HG02798 (cell line): ENCODE results near the gene VPS37D.
"Not testable (repeated sequence)": the region's sequence is repeated elsewhere in the genome, so short reads cannot be mapped to it uniquely, and the experiment has no call there.

Experiments
- ATAC-seq: cut with Tn5 transposase; IDR thresholded peaks from one replicate; pipeline ENCODE4 v1.9.1; 2021; ENCODE audit warnings: mild to moderate bottlenecking; ENCODE audit not compliant: unreplicated experiment, poor library complexity

VPS37D gene

GRCh38 chr7:73667344-73668102 is at the start of gene VPS37D:
VPS37D (plus strand) TSS chr7:73667831; CDS start chr7:73667959, 128 bp downstream.
- ATAC-seq = peak; percentile 92

GRCh38 chr7:73618538-73618937 is 49.1 kb upstream of the VPS37D start:
- no peak for ATAC-seq

GRCh38 chr7:73619394-73619793 is 48.2 kb upstream of the VPS37D start:
- ATAC-seq = not testable (repeated sequence)

- ATAC-seq = no peak
Measured at GRCh38 chr7:73621168-73622063, 46.2 kb upstream of the VPS37D start.

- no peak for ATAC-seq
Measured at GRCh38 chr7:73622527-73622908, 45.1 kb upstream of the VPS37D start.

- no peak for ATAC-seq
Measured at GRCh38 chr7:73622909-73623797, 44.5 kb upstream of the VPS37D start.

GRCh38 chr7:73623798-73624668 is 43.6 kb upstream of the VPS37D start, which contains the start of gene MLXIPL:
MLXIPL (minus strand) TSS chr7:73624522; CDS start chr7:73624492, 30 bp downstream.
- ATAC-seq = no peak

- ATAC-seq = no peak
Measured at GRCh38 chr7:73624669-73625001, 43.0 kb upstream of the VPS37D start.

GRCh38 chr7:73625276-73625675 is 42.4 kb upstream of the VPS37D start:
- ATAC-seq = no peak

GRCh38 chr7:73626814-73627213 is 40.8 kb upstream of the VPS37D start:
- ATAC-seq = no peak

GRCh38 chr7:73628504-73628903 is 39.1 kb upstream of the VPS37D start:
- no peak for ATAC-seq

GRCh38 chr7:73631558-73631957 is 36.1 kb upstream of the VPS37D start:
- no peak for ATAC-seq

- ATAC-seq = no peak
Measured at GRCh38 chr7:73633323-73633722, 34.3 kb upstream of the VPS37D start.

- no peak for ATAC-seq
Measured at GRCh38 chr7:73633844-73634243, 33.8 kb upstream of the VPS37D start.

- no peak for ATAC-seq
Measured at GRCh38 chr7:73635428-73636200, 32.0 kb upstream of the VPS37D start.

GRCh38 chr7:73638911-73639310 is 28.7 kb upstream of the VPS37D start:
- no peak for ATAC-seq

- no peak for ATAC-seq
Measured at GRCh38 chr7:73642834-73643233, 24.8 kb upstream of the VPS37D start.

GRCh38 chr7:73644688-73645286 is 22.8 kb upstream of the VPS37D start:
- no peak for ATAC-seq
